HG02973 (cell line): ENCODE data around the gene SORCS3.

Experiments
- ATAC-seq: cut with Tn5 transposase; IDR thresholded peaks from one replicate; pipeline ENCODE4 v1.9.1; 2021; ENCODE audit warnings: moderate library complexity; ENCODE audit not compliant: unreplicated experiment

SORCS3 gene

DNA sequence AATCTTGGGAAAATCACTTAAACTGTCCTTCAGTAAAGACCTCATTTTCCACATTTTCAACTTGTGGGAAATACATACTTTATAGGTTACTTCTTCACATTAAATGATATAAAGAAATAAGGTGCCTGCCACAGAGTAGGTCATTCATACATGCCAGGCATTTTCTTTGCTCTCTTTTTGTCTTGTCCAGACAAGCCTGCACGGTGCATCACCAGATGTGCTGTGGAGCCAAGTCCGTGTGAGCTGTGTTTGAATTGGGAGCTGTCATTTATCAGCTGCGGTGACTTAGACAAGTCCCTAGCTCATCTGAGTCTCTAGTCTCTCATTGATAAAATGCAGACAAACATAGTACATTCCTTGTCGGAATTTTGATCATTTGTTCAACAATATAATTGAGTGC is 432.9 kb downstream of the SORCS3 start:
- no peak for ATAC-seq

DNA sequence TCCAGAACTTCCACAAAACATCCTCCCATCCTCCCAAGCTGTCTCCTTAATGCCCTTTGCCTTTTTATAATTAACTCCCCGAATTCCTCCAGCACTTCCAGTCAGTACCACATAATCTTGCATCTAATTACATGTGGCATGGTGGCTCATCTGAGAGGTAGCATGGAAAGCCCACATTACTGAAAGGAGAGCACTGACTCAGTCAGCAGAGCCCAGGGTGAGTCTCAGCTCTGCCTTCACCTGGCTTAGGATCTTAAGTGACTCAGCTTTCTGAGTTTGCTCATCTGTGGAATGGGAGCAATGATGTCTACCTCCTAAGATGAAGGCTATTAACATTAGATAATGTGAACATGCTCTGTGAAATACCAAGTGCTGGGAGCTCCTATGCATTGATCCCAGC is 433.9 kb downstream of the SORCS3 start:
- no peak for ATAC-seq

DNA sequence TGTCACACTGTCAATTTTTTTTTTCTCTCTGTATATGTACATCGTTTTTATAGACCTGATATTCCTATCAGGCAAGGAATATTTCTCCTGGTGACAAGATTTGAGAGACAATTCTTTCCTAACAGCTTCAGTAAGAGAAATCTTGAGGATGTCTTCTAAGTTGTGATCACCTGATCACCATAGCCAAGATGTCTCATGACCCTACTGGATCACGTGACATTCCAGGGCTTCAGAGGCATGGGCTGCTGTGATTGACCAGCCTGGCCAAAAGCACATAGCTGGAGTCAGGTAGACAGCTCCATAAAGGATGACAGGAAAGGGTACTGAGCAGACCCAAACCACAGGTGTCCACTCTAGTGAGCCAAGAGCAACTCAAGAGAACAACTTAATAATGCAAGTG is 444.9 kb downstream of the SORCS3 start:
- ATAC-seq, result no peak

DNA sequence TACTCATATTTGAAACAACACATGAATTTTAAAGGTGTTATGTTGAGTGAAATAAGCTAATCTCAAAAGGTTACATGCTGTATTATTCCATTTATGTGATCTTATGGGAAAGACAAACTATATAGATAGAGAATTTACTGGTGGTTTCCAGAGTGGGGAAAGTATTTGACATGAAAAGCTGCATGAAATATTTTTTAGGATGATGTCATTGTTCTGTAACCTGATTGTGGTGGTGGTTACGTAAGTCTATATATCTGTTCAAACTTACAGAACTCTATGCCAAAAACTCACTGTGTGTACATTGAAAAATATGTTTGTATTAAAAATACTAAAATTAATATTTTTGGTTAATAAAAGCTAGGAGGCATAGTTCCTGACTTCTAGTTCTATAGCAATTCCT is 453.0 kb downstream of the SORCS3 start:
- ATAC-seq, result no peak

DNA sequence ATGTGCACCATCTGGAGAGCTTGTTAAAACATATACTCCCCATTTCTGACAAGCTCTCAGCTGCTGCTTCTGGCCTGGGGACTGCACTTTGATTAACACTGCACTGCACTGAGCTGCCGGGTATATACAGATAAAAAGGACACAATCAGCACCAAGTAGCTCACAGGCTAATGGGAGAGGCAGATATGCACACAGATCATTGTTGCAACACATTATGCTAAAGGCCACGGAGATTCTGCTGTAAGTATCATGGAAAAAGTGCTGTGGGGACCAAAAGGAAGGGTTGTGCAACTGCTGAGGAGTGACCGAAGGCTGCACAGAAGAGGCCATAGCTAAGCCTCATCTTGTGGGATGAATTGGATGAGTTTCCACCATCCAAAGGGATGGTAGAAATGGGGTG is 455.2 kb downstream of the SORCS3 start:
- no peak for ATAC-seq

DNA sequence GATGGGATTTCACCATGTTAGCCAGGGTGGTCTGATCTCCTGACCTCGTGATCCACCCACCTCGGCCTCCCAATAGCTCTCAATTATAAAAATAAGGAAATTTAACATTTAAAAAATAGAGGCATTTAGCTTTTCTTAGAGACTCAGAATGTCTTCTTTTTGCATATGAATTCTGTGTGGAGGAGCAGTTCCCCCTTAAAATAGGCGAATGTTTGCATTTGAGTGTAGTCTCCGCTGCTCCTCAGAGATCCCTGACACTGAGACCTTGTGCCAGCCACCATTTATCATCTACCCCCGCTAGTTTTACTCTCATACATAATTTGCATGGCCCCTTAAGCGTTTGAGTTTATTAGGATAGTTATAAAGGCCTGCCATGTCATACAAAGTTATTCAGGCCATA is 461.9 kb downstream of the SORCS3 start:
- no peak for ATAC-seq

DNA sequence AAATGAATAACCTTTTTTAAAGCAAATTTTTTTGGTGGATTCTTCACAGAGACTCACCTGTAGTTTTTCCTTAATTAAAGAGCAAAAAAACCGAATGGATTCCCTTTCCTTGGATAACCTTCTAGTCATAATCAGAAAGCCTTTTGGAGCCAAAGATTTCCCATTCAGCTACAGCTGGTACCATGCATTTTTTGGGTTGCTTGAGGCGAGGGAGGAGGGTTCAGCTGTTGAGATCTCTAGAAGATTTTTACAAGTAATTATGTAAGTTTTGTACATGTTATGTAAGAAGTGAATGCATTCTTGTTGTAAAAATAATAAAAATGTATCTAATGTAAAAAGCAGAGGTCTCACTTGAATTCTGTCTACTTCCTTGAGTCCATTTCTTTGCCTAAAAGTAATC is 463.2 kb downstream of the SORCS3 start:
- no peak for ATAC-seq

DNA sequence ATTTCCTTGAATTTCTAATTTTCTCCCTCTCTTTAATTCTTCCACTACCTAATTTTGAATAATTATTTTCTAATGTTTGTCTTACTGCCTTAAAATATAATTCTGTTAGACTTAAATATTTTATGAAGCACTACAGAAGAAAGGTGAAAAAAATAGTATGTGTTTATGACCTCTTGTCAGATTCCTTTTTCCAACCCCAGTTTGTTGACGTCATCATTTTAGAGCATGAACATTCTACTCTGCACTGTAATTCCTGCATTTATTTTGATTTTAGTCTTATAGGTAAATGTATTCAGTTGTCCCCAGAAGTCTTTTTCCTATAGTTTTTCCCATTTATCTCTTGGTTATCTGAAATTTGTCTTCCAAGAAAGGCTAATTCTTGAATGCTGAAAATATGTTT is 468.1 kb downstream of the SORCS3 start:
- ATAC-seq, result no peak

DNA sequence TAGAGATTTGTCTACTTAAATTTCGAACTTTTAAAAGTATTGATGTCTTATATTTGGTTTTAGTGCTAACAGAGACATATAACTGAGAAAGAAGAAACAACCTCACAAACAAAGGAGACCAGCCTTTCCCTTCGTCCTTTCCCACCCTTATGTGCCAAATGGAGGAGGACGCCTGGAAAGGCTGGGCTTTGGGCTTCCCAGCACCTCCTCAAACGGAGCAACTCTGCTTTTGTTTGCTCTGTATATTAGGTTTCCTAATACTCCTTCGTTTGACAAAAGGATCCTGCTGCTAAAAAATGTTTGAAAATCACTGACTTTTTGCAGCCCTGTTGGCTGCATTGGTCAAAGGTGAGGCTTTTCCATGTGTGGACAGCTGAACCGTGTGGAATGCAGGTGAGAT is 471.8 kb downstream of the SORCS3 start:
- no peak for ATAC-seq

DNA sequence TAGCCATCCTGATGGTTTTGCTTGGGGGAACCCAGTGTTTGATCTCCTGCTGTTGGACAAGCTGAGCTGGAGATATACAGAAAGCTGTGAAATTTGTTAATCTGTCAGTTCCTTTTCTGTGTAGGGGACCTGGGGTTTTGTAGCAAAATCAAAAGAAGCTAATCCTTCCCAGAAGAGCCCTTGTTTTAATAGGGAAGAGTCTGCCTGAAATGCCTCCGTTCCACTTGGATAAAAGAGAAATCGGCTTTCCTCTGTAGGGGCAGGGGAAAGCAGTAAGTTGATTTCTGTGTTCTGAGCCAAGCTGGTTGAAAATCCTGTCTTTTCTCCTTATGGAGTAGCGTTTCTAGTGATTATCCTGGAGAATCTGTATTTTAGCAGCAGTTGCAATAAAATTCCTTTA is 472.6 kb downstream of the SORCS3 start:
- ATAC-seq, result no peak

DNA sequence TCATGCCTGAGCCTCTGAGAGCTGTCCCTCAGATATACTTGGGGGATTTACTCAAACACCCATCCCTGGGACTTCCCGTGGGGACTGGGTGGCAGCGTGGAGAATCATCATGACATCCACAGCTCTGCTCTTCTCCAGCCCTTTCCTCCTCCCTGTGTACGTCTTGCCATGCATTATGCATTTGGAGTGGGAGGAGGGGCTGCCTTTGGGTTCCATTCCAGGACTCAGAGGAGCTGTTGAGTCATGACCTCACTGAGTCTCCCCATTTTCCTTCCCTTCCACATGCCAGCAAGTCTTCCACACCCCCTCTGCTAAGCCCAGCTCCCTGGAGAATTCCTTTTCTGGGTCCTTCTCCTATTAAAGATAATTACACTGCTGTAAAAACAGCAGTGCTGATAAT is 480.7 kb downstream of the SORCS3 start:
- ATAC-seq, result no peak

DNA sequence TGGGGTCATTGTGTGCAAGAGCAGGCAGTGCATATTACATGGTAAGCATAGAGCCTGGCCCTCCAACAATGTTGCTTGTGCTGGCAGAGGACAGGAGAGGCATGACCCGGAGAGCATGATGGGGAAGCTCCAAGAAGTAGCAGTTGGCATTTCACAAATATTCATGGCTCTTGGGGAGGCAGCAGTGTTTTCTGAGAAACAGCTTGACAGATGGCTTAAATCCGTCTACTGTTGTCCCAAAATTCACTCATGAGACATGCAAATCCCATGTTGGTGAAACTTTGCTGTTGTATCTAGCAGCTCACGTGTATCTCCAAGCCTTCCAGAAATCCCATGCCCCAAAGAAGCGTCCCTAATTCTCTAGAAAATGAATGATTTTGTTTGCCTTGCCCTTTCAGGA is 487.0 kb downstream of the SORCS3 start:
- no peak for ATAC-seq

DNA sequence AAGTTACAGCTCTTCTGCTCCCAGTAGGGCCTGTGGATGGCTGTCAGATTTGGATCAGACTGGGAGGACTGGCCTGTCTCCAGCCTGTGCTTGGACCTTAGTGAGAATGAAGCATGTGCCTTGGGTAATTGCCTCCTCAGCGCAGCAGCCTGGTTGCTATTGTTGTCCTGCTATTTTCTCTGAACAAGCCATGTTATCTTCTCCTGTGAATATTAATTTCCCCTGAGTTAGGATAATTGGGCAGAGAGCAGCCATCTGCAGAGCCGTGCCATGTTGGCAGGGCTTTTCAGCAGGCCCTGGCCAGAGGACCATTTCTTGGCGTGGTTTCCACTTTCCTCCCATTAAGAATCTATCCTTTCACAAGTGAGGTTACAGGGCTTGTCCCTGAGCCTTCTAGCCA is 497.3 kb downstream of the SORCS3 start:
- ATAC-seq, result no peak

DNA sequence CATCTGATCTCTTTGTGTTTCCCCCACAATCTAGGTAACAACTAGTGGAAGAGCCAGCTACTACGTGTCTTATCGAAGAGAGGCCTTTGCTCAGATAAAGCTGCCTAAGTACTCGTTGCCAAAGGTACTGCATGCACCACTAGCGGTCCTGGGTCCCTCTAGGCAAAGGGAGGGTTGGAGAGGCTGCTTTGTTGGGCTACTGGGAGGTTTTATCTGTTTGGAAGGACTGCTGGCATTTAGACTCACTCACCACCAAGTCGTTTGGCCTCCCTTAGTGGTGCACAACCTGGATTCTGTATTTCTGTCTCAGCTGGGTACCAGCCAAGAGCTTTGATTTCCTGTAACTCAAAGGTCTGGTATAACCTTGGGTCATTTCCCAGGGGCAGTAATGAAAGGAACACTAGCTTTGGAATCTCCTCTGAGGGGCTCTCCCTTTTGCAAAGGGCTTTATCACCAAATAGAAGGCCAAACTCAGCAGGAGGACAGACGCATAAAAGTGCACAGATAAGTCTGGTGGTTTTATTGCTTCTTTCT is 498.3 kb downstream of the SORCS3 start:
- ATAC-seq, result no peak

DNA sequence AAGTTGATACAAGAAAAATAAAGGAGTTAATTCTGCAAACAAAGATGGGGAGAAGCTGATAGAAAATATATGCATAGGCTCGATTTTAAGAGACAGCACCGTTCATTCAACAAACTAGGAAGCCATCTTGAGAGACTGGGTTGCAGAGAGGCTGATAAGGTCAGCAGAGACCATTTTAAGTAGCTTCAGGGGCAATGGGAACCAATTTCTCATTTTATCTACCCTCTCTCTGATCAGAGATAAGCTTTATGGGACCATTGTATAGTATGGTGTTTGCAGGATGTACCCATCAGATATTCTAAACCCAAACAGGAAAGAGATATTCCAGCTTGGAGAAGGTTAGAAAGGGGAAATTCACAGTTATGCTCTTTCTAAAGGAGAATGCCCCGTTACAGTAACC is 499.5 kb downstream of the SORCS3 start:
- ATAC-seq, result no peak

DNA sequence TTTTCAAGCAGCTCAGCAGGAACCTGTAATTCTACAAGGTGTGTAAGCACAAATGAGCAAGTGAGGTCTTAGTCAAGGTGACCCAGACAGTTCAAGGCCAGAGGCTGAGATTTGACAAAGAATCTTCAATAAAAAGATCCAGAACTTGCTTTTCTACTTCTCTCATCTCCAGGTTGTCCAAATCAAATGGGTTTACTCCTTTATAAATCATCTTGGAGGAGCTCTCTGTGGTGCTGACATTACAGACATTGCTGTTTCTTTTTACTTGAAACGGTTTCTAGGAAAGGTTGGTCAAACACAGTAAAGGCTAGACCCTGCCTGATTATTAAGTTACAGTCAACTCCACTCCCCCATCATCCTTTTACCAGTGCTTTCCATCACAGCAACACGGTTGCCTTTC is 504.6 kb downstream of the SORCS3 start:
- no peak for ATAC-seq

DNA sequence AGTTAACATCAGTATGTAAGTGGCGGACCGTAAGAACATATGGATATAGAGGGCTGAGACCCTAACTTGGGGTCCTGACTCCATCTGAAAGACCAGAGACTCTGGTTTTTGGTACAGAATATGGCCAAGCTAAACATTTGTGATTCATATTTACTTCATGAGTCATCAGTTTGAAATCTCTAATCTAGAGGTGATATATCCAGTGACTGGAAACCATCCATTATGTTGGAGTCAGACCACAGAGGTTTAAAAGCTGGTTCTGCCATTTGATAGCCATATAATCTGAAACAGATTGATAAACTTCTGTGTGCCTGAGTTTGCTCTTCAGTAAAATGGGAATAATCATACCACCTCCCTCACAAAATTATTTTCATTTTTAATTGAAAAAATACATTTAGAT is 505.3 kb downstream of the SORCS3 start:
- no peak for ATAC-seq

DNA sequence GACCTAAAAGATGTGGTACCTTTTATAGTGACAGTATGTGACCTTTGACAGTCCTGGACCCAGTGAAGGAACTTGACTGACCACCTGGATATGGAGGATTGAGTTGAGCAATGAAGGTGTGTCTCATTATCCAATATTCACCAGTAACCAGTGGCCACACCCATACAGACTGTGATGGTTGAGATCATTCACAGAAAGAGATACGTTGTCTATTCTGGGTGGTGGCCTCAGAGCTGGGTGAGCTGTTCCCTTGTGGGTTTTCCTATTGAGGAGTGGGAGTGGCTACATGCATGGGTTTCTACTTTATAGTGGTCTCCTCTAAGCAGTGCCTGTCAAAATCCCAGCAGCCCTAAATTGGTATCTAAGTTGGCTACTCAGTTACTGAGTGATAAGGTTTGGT is 507.4 kb downstream of the SORCS3 start:
- no peak for ATAC-seq

DNA sequence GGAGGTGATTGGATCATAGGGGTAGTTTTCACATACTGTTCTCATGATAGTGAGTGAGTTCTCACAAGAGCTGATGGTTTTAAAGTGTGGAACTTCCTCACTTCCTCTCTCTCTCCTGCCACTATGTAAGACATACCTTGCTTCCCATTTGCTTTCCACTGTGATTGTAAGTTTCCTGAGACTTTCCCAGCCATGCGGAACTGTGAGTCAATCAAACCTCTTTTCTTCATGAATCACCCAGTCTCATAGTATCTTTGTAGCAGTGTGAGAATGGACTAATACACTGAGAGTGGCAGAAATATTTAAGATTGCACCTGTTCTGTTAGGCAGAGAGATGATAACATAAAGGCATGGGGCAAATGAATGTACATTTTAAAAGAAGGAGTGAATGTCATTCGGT is 507.8 kb downstream of the SORCS3 start:
- no peak for ATAC-seq

DNA sequence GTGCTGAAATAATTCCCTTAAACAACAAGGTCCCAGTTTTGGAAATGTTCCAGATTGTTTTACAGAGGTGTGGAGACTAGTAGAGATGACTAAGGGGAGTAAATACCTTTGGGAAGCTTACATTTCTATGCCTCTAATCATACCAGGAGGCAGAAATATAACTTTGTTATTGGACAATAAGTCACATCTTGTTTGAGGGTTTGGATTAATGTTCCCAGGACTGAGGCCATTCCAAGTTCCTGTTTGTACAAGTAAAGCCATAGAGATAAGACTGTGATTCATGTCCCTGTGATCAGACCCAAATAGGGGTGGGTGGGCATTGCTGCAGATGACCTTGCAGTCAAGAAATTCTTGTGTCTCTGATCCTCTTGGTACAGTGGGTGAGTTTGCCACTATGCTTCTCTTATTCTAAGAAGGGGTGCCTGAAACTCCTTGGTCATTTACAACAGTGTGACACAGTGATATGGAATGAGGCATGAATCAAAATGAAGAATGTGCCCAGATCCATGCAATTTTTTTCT is 508.3 kb downstream of the SORCS3 start:
- no peak for ATAC-seq

DNA sequence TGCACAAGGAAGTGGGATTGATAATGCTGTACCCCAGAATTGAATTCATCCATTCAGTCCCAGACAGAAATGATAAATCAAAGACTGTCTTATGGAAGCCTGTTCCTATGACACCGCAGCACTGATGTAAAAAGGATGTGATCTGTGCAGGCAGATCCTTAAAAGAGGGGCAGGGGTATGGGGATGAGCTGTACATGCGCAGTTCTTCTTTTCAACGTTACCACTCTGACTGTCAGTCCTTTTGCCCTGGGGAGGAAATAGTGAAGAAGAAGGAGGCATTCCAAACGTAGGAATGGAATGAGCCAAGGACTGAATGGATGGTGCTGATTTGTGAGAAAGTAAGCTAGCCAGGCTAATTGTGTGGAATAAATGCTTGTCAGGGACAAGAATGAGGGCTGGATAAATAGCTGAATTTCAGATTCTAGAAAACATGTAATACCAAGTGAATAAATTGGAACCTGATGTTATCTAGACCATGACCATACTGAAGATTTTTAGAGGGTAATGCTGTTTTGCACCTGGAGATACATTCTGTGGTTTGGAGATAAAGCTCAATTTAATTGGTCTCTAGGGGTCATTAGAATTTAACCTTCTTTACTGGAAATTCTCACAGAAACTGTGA is 509.3 kb downstream of the SORCS3 start:
- no peak for ATAC-seq

DNA sequence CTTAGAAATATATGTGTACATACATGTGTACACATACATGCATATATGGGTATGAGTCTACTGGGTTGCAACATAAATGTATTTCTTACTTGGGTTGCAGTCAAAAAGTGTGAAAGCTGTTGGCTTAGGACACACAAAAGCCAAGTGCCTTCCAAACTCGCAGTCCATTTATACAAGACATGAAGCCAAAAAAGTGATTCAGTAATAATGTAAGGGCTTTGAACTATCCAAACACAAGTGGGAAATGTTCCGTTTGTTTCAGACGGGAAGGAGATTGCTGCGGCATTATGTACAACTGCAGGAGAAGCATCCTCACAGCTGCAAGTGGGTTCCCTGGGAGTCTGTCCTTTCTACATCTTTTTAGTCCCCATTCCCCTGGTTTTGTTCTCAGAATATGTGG is 513.6 kb downstream of the SORCS3 start:
- no peak for ATAC-seq

DNA sequence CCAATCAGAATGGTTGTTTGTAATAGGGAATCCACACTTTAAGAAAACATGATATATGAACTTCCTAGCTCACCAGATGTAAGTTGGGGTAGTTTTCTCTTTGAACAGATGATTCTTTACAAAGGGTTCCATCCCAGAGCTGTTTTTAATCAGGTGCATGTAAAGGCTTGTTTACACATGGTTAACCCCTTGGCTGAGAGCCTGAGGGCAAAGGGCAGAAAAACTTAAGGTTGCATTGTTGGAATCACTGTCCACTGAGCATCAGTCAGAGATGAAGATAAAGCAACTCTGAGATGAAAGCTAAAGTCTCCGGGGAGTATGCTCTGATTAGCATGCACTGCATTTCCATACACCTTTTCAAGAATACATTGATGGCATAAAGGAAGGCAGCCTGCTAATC is 518.2 kb downstream of the SORCS3 start:
- ATAC-seq, result no peak
